Mesodermal cell (in vitro differentiated cells): ENCODE data around the gene CERS3.

ENCODE experiments used
- H3K27ac ChIP-seq: 2 replicates; pipeline ENCODE4 v1.7.0; 2013; ENCODE audit warnings: mild to moderate bottlenecking, low read depth, low read length, moderate library complexity; ENCODE audit not compliant: severe bottlenecking
- H3K36me3 ChIP-seq: 2 replicates; pipeline ENCODE4 v1.7.1; 2013; ENCODE audit warnings: mild to moderate bottlenecking, low read length, moderate library complexity; ENCODE audit not compliant: control insufficient read depth, insufficient read depth
- H3K4me1 ChIP-seq: one replicate; pipeline ENCODE4 v1.7.1; 2013; ENCODE audit warnings: mild to moderate bottlenecking, low read length; ENCODE audit not compliant: insufficient read depth, control insufficient read depth, poor library complexity, severe bottlenecking
- H3K4me3 ChIP-seq: 2 replicates; pipeline ENCODE4 v1.7.0; 2013; ENCODE audit warnings: low read length, control low read depth, mild to moderate bottlenecking; ENCODE audit not compliant: insufficient read depth, poor library complexity, severe bottlenecking; ENCODE audit errors: extremely low read depth
- H3K9me3 ChIP-seq: 2 replicates; pipeline ENCODE4 v1.7.1; 2013; ENCODE audit warnings: mild to moderate bottlenecking, low read length, moderate library complexity; ENCODE audit not compliant: control insufficient read depth
- WGBS, 2 experiments: methylation state at CpG; one replicate each; pipeline ENCODE4 v1.1.5; 2013; ENCODE audit warnings: missing lambda C conversion rate in 2 of 2; ENCODE audit not compliant: insufficient coverage in 2 of 2; 5-methylcytosine and 5-hydroxymethylcytosine counted together

CERS3 gene

DNA sequence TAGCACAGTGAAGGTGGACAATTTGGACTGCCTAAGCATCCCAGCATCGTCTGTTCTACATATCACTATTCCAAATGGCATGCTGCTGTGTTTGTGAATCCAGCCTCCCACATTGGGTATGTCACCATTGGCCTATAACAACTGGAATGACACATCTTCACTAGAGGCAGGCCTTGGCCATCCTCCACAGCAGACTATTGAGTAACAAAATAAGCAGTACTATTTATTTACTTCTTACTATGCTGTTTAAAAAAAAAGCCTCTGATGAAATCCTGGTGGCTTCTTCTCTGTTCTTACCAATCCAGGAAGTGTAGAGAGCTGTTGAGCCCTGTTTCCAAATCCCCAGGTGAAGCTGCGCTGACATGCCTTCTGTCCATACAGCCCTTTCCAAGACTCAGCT lies 30.6 kb upstream of the CERS3 start:
- H3K4me1 ChIP-seq = no peaks in the 10 kb centered on the region
- no peaks in the 10 kb centered on the region for H3K36me3 ChIP-seq
- H3K27ac ChIP-seq = no peak overlapping the region
- 90% methylated on average over 2 of the region's 2 CpGs; no CpG with 5 or more reads in 1 of the 2 experiments for WGBS, 2 experiments
- no peaks in the 10 kb centered on the region for H3K9me3 ChIP-seq
- no peak overlapping the region for H3K4me3 ChIP-seq

DNA sequence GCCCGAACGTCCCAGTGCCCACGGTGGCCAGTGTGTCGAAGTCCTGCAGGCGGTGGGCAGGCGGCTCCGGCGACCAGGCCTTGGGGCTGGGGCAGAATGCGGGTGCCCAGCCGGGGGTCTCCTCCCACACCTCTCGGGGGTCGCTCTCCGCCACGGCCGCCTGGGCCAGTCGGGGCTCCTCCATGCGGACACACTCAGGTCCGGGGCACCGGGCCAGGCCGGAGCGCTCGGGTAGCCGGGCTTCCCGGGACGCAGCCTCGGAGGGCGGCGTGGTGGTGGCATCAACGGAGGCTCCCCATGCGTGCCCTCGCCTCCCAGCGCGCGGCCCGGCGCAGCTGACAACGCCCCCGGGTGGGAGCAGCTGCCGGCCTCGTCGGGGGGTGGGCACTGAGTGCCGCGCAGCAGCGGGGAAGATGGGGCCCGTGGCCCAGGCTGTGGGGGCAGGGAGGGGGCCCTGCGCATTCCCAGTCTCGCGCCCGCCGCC lies 30.1 kb upstream of the CERS3 start:
- no peaks in the 10 kb centered on the region for H3K36me3 ChIP-seq
- 93 to 96% methylated on average over 46 to 49 of the region's 50 CpGs for WGBS, 2 experiments
- no peak overlapping the region for H3K4me3 ChIP-seq
- H3K9me3 ChIP-seq = no peaks in the 10 kb centered on the region
- no peak overlapping the region for H3K27ac ChIP-seq
- no peaks in the 10 kb centered on the region for H3K4me1 ChIP-seq

DNA sequence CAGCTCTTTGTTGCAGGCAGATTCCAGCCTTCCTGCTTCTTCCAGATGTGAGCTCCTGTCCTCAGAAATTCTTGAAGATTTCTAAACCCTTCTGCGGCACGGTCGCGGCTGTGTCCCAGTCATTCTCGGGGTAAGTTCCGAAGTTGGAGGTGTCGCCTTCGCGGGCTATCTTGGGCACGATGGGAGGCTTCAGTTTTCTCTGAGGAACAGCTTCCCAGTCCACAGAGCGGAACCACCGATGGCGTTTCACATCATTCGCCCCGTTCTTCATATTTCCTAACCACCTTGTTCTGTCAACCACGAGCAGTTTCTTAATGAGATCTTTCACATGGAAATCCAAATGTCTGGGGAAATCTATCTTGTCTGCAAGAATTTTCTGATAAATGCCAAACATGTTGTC lies 24.7 kb upstream of the CERS3 start:
- H3K27ac ChIP-seq = no peak overlapping the region
- H3K4me1 ChIP-seq = no peaks in the 10 kb centered on the region
- H3K36me3 ChIP-seq = no peaks in the 10 kb centered on the region
- WGBS, 2 experiments = 96 to 98% methylated on average over 15 to 16 of the region's 16 CpGs
- H3K4me3 ChIP-seq = no peak overlapping the region
- no peaks in the 10 kb centered on the region for H3K9me3 ChIP-seq

DNA sequence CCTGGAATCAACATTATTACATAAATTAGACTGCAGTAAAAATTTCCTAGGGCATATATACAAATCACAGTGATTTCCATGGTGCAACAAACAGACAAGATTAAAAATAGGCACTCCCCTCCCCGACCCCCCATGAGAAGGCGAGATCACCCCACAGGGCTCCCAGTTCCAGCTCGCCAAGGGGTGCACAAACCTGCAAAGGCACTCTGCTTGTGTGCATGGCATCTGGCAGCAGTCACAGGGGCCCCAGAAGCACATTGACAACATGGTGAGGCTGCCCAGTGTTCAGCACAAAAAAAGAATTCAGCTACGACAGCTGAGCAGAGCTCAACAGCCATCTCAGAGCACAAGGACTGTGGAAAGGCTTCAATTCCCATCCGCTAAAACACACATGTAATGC lies 19.2 kb upstream of the CERS3 start:
- Histone ChIP-seq H3K4me1 (no peaks in the 10 kb centered on the region), H3K36me3 (no peaks in the 10 kb centered on the region), H3K4me3 (no peak overlapping the region), H3K27ac (no peak overlapping the region), H3K9me3 (no peaks in the 10 kb centered on the region)
- 78 to 84% methylated on average over 4 of the region's 5 CpGs for WGBS, 2 experiments

DNA sequence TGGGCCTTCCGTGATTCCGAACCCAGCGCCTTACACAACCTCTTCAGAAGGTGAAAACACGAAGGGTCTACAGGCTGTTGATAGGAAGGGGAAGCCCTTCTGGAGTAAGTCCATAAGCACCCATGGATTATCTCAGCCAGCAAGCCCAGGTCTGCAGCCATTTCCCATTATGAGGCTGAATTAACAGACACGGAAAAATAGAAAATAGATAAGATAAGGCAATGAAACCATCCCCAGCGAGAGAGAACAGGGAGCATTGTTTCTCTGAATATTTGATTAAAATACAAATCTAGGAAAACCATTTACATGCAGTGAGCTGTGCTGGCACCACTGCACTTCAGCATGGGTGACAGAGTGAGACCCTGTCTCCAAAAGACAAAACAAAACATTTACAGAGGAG lies 16.2 kb upstream of the CERS3 start:
- 97% methylated on average over 4 of the region's 6 CpGs; no CpG with 5 or more reads in 1 of the 2 experiments for WGBS, 2 experiments

DNA sequence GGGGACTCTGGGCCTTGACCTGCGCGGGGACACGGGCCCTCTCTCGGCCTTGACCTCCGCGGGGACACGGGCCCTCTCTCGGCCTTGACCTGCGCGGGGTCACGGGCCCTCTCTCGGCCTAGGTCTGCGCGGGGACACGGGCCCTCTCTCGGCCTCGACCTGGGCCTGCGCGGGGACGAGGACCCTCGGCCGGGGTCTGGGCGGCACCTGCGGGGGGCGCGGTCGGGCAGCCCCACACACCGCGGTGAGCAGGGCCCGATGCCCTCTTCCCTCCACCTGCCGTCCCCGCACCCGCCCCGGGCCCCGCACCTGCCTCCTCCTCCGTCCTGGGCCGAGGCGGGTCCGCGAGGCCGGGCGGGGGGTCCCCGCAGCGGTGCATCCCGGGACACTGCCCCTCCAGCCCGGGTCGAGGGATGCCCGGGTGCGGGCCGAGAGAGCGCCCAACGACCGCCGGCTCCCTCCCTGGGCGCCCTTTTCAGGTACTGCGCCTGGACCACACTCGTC lies 15.6 kb upstream of the CERS3 start:
- no peak overlapping the region for H3K27ac ChIP-seq
- H3K9me3 ChIP-seq = no peaks in the 10 kb centered on the region
- 91 to 96% methylated on average over 47 to 55 of the region's 57 CpGs for WGBS, 2 experiments
- H3K36me3 ChIP-seq = no peaks in the 10 kb centered on the region
- no peaks in the 10 kb centered on the region for H3K4me1 ChIP-seq
- no peak overlapping the region for H3K4me3 ChIP-seq

More for the DNA sequence above, 16.2 kb upstream of the CERS3 start:
- no peaks in the 10 kb centered on the region for H3K9me3 ChIP-seq
- no peak overlapping the region for H3K4me3 ChIP-seq
- H3K36me3 ChIP-seq = no peaks in the 10 kb centered on the region
- no peaks in the 10 kb centered on the region for H3K4me1 ChIP-seq
- no peak overlapping the region for H3K27ac ChIP-seq

DNA sequence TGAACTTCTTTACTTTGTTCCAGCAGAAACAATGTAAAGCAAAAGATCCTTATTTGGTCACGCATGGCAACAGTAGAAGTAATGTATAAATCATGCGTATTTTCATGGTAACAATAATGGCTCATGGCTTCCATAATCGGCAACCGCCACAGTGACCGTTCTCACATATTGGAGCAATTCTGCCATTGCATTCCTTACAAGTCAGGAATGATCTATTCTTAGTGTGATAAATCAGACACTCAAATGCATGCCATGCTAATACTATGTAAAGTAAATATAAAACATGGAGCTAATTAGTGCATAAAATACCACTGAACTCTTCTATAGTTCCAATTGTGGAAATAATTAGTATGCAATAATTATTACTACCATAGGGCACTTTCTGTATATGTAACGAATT lies 13.5 kb upstream of the CERS3 start:
- WGBS, 2 experiments = 100% methylated on average over 2 to 5 of the region's 6 CpGs
- Histone ChIP-seq H3K9me3 (no peaks in the 10 kb centered on the region), H3K27ac (no peak overlapping the region), H3K4me3 (no peak overlapping the region), H3K36me3 (no peaks in the 10 kb centered on the region), H3K4me1 (no peaks in the 10 kb centered on the region)

DNA sequence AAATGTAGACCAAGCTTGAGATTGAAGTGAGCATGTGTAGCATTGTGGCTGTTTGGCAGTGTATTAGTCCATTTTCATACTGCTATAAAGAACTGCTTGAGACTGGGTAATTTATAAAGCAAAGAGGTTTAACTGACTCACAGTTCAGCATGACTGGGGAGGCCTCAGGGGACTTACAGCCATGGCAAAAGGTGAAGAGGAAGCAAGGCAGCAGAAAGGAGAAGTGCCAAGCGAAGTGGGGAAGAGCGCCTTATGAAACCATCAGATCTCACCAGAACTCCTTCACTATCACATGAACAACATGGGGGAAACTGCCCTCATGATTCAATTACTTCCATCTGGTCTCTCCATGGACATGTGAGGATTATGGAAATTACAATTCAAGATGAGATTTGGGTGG lies 8.6 kb upstream of the CERS3 start:
- Histone ChIP-seq H3K9me3 (no peaks in the 10 kb centered on the region), H3K4me3 (no peak overlapping the region), H3K36me3 (no peaks in the 10 kb centered on the region), H3K27ac (no peak overlapping the region), H3K4me1 (no peaks in the 10 kb centered on the region)
- no CpG with 5 or more reads among the region's 2 CpGs for WGBS, 2 experiments

DNA sequence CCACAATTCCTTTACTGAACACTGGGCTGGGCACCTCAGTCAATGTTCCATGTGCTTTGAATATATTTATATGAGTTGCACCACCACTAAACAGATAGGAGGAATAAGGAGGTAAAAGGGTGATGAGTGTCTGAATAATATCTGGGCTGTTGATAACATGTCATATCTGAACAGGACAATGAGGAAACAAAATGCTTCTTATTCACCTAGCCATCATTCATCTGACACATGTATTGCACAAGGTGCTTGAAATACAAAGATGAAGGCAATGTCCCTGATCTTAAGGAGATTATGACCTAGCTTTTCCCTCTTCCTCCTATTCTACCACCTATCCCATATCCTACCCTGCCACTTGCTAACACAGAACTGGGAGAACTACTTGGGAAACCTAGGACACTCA lies 8.0 kb upstream of the CERS3 start:
- Histone ChIP-seq H3K4me1 (no peaks in the 10 kb centered on the region), H3K9me3 (no peaks in the 10 kb centered on the region), H3K36me3 (no peaks in the 10 kb centered on the region), H3K27ac (no peak overlapping the region), H3K4me3 (no peak overlapping the region)

DNA sequence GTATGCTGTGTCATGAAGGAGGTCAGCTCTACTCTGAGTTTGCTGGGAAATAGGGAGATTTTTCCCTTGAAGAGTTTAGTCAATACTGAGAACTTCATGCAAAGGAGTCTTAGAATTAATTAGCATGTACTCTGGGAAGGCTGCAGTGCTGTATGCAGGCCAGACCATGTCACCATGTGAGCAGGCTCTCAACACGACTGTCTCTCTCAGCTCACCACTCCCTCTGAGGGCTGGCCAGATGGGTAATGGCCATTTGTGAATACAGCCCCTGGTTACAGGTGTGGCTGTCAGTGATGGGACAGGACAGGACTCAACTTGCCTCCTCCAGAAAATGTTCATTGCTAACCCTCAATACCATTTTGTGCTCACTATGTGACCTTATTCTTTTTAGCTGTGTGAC lies 5.1 kb upstream of the CERS3 start:
- WGBS, 2 experiments = 50% methylated on average over 1 of the region's 1 CpG
- no peaks in the 10 kb centered on the region for H3K9me3 ChIP-seq
- no peak overlapping the region for H3K4me3 ChIP-seq
- H3K4me1 ChIP-seq = no peaks in the 10 kb centered on the region
- no peak overlapping the region for H3K27ac ChIP-seq
- H3K36me3 ChIP-seq = no peaks in the 10 kb centered on the region

DNA sequence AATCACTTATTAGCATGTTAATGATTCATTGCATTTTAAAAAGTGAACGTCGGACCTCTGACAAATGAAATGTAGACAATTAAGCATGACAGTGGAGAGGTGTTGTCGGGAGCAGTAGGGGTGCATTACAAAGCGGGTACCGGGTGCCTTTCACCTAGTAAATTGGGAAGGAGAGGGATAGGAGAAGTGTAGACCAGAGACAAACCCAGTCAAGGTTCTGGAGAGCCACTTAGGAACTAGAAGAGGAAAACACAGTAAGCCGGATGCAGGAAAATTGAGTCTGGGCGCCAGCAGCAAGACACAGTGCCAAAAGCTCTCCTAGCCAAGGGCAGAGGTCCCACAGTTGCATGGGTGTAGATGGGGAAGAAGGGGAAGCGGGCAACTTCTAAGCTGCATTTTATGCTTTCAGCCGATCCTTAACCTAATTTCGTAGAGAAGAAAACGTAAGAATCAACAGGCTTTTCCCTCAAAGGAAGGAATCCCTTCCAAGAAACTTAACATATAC lies 3.1 kb upstream of the CERS3 start:
- WGBS, 2 experiments = 91 to 93% methylated on average over 9 of the region's 11 CpGs
- no peak overlapping the region for H3K4me3 ChIP-seq
- H3K36me3 ChIP-seq = no peaks in the 10 kb centered on the region
- H3K27ac ChIP-seq = no peak overlapping the region
- no peaks in the 10 kb centered on the region for H3K9me3 ChIP-seq
- no peaks in the 10 kb centered on the region for H3K4me1 ChIP-seq
